GM19023 (cell line): Measurements from ENCODE around the gene TERT.

ENCODE experiments used
- ATAC-seq: cut with Tn5 transposase; IDR thresholded peaks from one replicate; pipeline ENCODE4 v1.9.1; 2021; ENCODE audit warnings: mild to moderate bottlenecking, moderate library complexity; ENCODE audit not compliant: unreplicated experiment

TERT gene

GRCh38 chr5:1209896-1210776, 84.7 kb downstream of the TERT start:
- no peak for ATAC-seq

DNA sequence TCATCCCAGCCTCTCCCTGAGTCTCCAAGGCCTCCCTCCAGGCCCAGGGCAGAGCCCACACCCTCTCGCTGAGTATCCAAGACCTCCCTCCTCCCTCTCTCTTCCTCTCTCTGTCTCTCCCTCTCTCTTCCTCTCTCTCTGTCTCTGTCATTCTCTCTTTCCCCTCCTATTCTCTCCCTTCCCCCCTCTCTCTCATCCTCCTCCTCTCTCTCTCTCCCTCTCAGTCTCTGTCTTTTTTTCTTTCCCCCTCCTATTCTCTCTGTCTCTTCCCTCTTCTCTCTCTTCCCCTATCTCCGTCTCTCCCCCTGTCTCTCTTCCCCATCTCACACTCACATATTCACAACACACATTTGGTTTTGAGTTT, 85.4 kb downstream of the TERT start:
- ATAC-seq: no peak

DNA sequence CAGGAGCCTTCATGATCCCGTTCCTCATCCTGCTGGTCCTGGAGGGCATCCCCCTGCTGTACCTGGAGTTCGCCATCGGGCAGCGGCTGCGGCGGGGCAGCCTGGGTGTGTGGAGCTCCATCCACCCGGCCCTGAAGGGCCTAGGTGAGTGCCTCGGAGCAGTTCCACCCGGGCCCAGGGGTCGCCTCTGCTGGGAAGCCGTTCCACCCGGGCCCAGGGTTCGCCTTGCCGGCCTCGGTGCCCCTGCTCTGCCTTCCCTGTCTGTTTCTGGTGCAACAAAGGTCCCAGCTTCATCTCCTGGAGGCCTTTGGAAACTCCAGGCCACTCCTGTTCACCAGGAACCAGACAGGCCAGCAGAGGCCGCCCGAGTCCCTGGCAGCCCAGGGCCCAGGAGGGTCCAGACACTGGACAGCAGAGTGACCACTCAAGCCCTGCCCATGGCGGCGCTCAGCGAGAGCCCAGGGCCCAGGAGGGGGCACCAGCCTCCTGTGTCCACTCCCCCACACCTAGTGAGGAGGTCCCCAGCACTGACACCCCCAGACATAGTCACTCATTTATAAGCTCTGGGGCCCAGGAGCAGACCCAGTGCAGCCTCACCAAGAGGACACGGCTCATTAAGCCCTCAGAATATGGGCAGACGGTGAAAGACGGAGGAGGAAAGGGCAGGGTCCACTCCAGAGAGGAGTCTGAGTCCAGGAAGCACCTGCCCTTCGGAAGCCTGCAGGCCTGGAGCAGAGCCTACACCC, 86.0 kb downstream of the TERT start:
- no peak for ATAC-seq

DNA sequence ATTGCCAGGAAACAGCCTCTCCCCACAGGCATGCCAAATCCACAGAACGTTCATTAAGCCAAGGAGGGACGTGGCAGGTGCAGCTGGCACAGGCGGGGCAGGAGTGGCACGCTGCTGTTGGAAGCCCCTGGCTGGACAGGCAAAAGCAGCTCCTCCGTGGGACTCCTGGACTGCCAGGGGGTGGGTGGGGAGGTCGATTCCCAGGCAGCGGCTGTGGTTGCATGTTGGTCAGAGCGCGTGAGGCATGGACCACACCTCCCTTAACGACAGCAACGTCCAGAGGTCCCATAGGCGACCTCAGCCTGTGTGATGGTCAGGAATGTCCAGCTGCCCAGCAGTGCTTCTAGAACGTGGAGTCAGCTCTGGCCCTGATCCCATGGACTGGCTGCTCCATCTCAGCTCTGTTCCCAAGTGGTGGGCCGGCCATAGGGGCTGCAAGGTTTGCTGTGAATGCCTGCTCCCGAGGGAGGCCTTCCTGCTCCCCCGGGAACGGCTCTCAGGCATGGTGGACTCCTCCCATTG, 86.6 kb downstream of the TERT start:
- ATAC-seq: no peak

- no peak for ATAC-seq
Observed at GRCh38 chr5:1207555-1207954, 87.3 kb downstream of the TERT start.

DNA sequence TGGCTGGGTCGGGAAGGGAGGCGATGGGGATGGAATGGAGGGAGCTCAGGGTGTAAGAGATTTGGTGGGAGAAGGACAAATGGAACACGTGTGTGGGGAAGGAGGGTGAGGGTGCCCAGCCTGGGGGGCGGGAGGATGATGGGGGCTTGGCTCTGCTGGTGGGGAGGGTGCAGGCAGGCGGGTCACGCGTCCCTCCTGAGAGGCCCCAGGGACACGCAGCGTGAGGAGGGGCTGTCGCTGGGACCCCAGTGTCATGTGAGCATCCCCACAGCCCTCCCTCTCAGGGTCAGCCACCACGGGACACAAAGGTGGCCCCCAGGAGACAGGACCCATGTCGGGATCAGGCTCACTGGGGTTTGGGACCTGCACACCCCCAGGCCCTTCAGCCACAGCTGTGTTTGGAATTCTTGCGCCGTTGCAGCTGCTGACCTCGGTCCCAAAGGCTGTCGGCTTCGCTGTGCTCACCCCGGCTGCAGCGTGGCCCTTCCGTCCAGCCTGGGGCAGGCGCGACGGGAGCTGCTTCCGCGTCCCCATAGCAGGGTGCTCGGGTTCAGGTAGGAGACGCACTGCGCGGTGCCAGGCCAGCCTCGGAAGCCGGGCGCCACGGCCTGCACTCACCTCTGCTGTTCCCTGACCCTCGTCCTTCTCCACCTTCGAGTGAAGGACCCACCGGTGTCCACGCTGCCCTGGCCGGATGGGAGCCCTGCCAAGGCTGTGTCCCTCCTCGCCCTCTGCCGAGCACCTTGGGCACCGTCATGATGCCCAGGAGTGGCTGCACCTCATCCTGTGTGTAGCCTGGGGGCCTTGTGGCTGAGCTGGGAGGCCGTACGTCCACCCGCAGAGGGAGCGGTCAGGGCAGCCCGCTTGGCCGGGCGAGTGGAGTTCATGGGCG, 88.1 kb downstream of the TERT start:
- no peak for ATAC-seq

GRCh38 chr5:1205255-1206180, 89.3 kb downstream of the TERT start:
- no peak for ATAC-seq

- ATAC-seq: no peak
Observed at GRCh38 chr5:1204693-1205242, 90.1 kb downstream of the TERT start.

DNA sequence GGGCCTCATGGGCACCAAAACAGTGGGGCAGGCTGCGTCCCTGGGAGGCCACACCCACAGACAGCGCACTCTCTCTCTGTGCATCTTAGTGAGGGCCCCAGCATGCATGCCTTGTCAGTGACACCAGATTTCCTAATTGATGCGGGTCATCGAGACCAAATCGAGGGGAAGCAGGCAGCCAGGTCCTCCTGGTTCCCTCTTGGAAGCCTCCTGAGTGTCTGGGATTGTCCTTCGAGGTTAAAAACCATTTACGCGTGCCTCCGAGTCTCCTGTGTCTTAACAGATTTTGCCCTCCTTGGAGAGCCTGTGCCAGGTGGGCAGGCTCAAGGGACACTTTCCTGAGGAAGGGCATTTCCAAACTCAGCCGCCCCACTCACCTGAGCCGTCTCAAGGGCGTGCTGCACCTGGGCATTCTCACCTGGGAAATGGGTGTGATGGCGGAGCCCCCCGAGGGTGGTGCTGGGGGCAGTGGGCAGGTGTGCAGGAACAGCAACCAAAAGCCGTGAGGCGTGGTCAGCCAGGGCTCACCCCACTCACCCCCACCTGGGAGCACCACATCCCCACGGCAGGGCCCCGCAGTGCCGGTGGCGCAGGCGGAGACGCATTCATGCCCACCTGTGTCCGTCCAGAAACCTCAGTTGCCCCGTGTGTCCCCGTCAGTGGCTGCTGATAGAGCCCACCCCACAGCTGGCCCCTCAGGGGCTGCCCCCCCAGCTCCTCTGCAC, 90.7 kb downstream of the TERT start:
- no peak for ATAC-seq

DNA sequence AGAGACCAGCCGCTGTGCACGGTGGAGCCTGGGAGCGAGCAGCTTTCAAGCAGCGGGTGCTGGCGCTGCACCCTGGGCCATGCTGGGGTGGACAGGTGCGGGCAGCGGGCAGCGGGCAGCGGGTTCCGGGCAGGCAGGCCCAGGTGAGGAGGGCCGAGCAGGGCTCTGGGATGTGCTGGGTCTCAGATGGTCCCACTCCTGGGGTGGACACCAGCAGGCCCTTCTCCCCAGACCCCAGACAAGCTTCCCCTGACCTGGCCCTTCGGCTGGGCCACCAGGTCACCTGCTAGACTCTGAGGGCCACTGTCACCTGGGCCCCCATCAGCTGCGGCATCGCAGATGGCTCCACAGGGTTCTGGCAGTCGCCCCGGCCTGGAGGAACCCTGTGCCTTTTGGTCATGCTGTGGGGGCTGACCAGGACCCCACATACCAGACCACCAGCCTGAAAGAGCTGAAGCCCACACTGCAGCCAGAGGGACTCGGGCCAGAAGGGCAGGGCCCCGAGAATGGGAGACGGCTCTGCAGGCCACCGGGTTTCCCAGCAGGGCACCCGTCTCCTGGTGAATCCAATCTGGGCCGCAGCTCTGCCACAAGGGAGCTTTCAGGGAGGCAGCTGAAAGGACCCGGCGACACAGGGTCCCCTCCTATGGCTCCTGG, 91.4 kb downstream of the TERT start:
- ATAC-seq: no peak
